ENCODE measurements around the gene DNMBP. TPM values are rescaled to one million over a fixed set of nuclear protein-coding genes. Genes with fewer than 3 reads are reported as not detected.

DNMBP gene
- total and polyA plus RNA-seq, 2 of the 8 experiments (the other 6 are each of a cell fraction or from before 2014, with no cell fraction given) = 19.1 to 26.4 TPM

DNA sequence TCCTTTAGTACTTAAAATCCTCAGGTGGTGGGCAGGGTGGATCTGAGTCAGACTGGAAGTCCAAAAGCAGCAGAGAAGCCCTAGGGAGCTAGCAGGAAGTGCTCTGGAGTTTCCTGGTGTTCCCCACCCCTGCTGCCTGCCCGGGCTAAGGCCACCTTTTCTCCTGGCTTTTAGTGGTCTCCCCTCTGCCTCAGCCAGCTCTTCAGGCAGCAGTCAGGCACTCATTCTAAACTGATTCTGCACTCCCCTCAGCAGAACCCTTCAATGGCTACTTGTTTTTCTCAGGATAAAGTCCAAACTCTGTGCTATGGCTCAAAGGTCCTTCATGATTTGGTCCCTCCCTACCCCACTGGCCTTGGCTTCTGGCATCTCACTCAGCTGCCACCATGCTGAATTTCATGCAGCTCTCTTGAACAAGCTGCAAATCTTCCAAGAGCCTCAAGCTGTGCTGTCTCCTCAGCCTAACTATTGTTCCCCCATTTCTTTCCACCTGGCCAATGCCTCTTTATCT, 28.9 kb upstream of the DNMBP start (continued):
- TF ChIP-seq POU5F1 (IDR thresholded peaks at IDR 0.05; ENCODE audit: low read depth, low read length) = no peak
- no peak for TF ChIP-seq TAF7 (optimal IDR thresholded peaks at IDR 0.05; ENCODE audit: borderline replicate concordance, low read depth, low read length)
- no peak for TF ChIP-seq ZNF274 (IDR thresholded peaks at IDR 0.05; ENCODE audit: borderline replicate concordance, extremely low read depth, low read length)
- no peak for TF ChIP-seq CEBPB (IDR thresholded peaks at IDR 0.05; ENCODE audit: low read depth, low read length)
- TF ChIP-seq RAD21 (IDR thresholded peaks at IDR 0.05 in 1 of 2, conservative IDR thresholded peaks at IDR 0.05 in 1 of 2; ENCODE audit: low read depth in 2 of 2, low read length in 2 of 2) = no peak
- no peak for TF ChIP-seq KDM1A (IDR thresholded peaks at IDR 0.05; ENCODE audit: borderline replicate concordance, low read length)

Measured in H1 (cell line).